GM21737 (cell line): ENCODE data around the gene MMRN1.

Experiments used
- ATAC-seq: cut with Tn5 transposase; IDR thresholded peaks from one replicate; pipeline ENCODE4 v1.9.1; 2021; ENCODE audit warnings: mild to moderate bottlenecking, moderate library complexity; ENCODE audit not compliant: unreplicated experiment

Gene MMRN1

DNA sequence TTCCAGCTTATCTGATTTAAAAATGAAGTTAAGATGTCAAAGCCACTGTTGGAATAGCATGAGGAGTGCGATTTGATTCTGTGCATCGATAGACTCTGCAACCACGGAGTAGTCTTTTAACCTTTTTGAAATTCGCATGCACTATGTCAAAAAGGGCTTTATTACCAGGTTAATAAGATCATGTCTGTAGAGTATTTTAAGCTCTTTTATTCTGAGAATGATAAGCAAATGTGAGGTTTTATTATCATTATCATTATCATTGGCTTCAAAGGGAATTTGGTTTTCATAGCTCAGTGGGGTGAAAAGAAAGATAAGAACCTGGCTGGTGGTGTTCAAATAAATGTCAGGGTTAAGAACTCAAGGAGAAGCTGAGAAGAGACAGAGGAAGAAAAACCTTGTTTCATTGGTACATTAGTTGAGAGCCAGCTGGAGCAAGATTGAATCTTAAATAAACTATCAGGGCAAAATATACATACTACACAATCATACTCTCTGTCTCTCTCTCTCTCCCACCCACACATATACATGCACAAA lies 102.6 kb downstream of the MMRN1 start:
- ATAC-seq, result no peak

GRCh38 chr4:89998469-89999011 lies 103.9 kb downstream of the MMRN1 start:
- ATAC-seq, result no peak

- no peak for ATAC-seq
Measured at GRCh38 chr4:90001023-90001422, 106.4 kb downstream of the MMRN1 start.

DNA sequence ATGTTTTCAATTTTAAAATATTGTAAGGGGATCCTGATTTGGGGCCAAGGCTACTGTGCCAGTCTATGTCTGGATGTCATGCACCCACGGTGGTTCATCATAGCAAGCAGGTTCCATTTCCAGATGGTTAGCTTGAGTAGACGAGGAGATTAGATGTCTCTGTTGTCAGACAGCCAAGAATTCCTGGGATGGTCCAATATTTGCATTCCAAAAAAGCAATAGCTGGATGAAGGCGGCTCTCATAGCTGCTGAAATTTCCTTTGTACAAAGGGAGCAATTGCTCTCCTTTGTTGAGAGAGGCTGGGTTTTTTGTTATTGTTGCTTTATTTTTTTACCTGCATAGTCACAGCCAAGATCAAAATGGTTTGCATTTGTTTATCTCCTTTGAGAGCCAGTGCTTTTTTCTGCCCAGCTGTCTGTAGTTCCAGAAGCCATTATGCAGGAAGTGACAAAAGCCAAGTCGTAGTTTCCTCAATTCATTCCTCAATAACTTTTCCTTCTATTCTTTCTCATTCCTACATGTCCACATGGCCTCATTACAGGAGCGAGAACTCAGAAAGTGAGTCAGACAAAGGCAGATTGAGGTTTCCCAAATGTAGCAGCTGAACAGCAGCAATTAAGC lies 107.9 kb downstream of the MMRN1 start:
- no peak for ATAC-seq
